HEK293 (cell line): ENCODE results near the gene METTL1.

Source experiments
- ZBTB7A ChIP-seq: fragments of 450-650 bp; formaldehyde crosslinking; IDR thresholded peaks from 2 replicates; pipeline ENCODE4 v1.5.1; 2016; ENCODE audit warnings: low read depth, missing biosample characterization, missing genetic modification characterization
- TF ChIP-seq, protein P1 (sequence below): fragments of 450-650 bp; formaldehyde crosslinking; IDR thresholded peaks from 2 replicates; pipeline ENCODE4 v1.5.1; 2016; ENCODE audit warnings: missing biosample characterization, missing genetic modification characterization
- TF ChIP-seq, protein P2 (sequence below): fragments of 450-650 bp; formaldehyde crosslinking; IDR thresholded peaks from 2 replicates; pipeline ENCODE4 v1.5.1; 2016; ENCODE audit warnings: missing biosample characterization, missing genetic modification characterization

DNA sequence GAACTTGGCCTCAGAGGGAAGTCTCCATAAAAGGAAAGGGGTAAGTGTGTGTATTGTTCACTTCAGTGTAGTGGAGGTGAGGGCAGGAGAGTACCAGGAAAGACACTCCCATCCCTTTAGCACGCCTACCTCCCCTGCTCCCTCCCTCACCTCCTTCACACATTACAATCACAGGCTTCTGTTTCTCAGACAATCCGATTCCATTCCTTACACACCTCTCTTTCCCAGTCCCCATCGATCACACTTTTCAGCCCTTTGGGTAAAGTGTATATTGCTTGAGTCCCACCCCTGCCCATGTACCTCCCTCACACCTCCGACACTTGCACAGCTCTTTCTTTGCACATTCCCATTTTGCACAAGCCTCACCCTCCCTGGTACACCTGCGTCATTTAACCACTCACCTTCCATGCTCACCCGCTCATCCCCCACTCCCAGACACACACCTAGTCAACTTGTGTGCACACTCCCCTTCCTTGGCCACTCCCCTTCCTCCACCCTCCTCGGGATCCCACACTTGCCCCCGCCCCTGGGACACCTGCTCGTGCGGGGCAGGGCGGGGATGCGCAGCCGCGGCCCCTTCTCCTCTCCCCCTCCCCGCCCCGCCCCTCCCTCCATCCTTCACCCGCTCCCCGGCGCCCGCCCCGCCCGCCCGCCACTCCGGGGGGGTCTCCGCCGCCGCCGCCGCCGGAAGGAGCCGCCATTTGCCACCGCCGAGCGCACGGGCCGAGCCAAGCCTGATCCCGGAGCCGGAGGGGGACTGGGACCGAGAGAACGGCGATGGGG lies 17.3 kb downstream of the METTL1 start, which contains the start of gene MARCHF9:
- TF ChIP-seq ZBTB7A: peak; percentile 79
- TF ChIP-seq, protein P1, sequence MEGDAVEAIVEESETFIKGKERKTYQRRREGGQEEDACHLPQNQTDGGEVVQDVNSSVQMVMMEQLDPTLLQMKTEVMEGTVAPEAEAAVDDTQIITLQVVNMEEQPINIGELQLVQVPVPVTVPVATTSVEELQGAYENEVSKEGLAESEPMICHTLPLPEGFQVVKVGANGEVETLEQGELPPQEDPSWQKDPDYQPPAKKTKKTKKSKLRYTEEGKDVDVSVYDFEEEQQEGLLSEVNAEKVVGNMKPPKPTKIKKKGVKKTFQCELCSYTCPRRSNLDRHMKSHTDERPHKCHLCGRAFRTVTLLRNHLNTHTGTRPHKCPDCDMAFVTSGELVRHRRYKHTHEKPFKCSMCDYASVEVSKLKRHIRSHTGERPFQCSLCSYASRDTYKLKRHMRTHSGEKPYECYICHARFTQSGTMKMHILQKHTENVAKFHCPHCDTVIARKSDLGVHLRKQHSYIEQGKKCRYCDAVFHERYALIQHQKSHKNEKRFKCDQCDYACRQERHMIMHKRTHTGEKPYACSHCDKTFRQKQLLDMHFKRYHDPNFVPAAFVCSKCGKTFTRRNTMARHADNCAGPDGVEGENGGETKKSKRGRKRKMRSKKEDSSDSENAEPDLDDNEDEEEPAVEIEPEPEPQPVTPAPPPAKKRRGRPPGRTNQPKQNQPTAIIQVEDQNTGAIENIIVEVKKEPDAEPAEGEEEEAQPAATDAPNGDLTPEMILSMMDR: no peak
- TF ChIP-seq, protein P2, sequence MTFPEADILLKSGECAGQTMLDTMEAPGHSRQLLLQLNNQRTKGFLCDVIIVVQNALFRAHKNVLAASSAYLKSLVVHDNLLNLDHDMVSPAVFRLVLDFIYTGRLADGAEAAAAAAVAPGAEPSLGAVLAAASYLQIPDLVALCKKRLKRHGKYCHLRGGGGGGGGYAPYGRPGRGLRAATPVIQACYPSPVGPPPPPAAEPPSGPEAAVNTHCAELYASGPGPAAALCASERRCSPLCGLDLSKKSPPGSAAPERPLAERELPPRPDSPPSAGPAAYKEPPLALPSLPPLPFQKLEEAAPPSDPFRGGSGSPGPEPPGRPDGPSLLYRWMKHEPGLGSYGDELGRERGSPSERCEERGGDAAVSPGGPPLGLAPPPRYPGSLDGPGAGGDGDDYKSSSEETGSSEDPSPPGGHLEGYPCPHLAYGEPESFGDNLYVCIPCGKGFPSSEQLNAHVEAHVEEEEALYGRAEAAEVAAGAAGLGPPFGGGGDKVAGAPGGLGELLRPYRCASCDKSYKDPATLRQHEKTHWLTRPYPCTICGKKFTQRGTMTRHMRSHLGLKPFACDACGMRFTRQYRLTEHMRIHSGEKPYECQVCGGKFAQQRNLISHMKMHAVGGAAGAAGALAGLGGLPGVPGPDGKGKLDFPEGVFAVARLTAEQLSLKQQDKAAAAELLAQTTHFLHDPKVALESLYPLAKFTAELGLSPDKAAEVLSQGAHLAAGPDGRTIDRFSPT (tag by site-specific recombination): 0 out of 2 replicates have a peak, but pooled peaks have one; percentile 25
